DND-41 (cell line): Measurements from ENCODE around the gene ALDH3A1.

ENCODE experiments used
- ATAC-seq: fragments of 200-7000 bp; cut with Tn5 transposase; 3 replicates; pipeline ENCODE4 v1.9.1; 2021; ENCODE audit warnings: low read depth; ENCODE audit not compliant: insufficient read depth
- DNase-seq: peaks from one replicate; pipeline ENCODE4 v3.0.0-alpha.2; 2020
- H2AFZ ChIP-seq: 2 replicates; pipeline ENCODE4 v1.6.0; 2012; ENCODE audit warnings: low read depth, low read length
- H3K27ac ChIP-seq: 2 replicates; pipeline ENCODE4 v1.5.1; 2012; ENCODE audit warnings: low read length, inconsistent platforms
- H3K27me3 ChIP-seq: fragments of 200-600 bp; sonication (generic); 2 replicates; pipeline ENCODE4 v1.6.0; 2012; ENCODE audit warnings: low read length, mild to moderate bottlenecking, inconsistent platforms; ENCODE audit not compliant: insufficient read depth, poor library complexity
- H3K36me3 ChIP-seq: 2 replicates; pipeline ENCODE4 v1.5.1; 2012; ENCODE audit warnings: low read length, inconsistent platforms; ENCODE audit not compliant: insufficient read depth
- H3K4me1 ChIP-seq: 2 replicates; pipeline ENCODE4 v1.5.1; 2012; ENCODE audit warnings: mild to moderate bottlenecking, low read length; ENCODE audit not compliant: insufficient read depth
- H3K4me2 ChIP-seq: 2 replicates; pipeline ENCODE4 v1.6.0; 2012; ENCODE audit warnings: mild to moderate bottlenecking, moderate library complexity, low read length, inconsistent platforms; ENCODE audit not compliant: insufficient read depth
- H3K4me3 ChIP-seq, 2 experiments: fragments of 200-600 bp in 1 of 2; shearing (Covaris generic) in 1 of 2; 2 replicates each; pipeline ENCODE4 v1.5.1; 2012 to 2016; ENCODE audit warnings: inconsistent platforms in 2 of 2, low read length in 2 of 2, mild to moderate bottlenecking in 2 of 2, low read depth in 1 of 2, moderate library complexity in 1 of 2
- H3K79me2 ChIP-seq: 2 replicates; pipeline ENCODE4 v1.6.0; 2012; ENCODE audit warnings: low read length, inconsistent platforms; ENCODE audit not compliant: insufficient read depth
- H3K9ac ChIP-seq: 2 replicates; pipeline ENCODE4 v1.6.0; 2012; ENCODE audit warnings: low read depth, mild to moderate bottlenecking, inconsistent platforms, low read length, moderate library complexity
- H3K9me3 ChIP-seq: 2 replicates; pipeline ENCODE4 v1.5.1; 2012; ENCODE audit warnings: low read length, moderate library complexity, mild to moderate bottlenecking, inconsistent platforms; ENCODE audit not compliant: insufficient read depth, severe bottlenecking
- H4K20me1 ChIP-seq: 2 replicates; pipeline ENCODE4 v1.6.0; 2012; ENCODE audit warnings: low read length; ENCODE audit not compliant: insufficient read depth
- CTCF ChIP-seq: IDR thresholded peaks from 2 replicates; pipeline ENCODE4 v1.5.1; 2012; ENCODE audit warnings: borderline replicate concordance, low read length, moderate library complexity, mild to moderate bottlenecking; ENCODE audit not compliant: poor library complexity, severe bottlenecking; ENCODE audit errors: extremely low read depth
- EZH2 ChIP-seq: IDR thresholded peaks from 3 replicates; pipeline ENCODE4 v1.6.1; 2012; ENCODE audit warnings: borderline replicate concordance, low read depth, mild to moderate bottlenecking, moderate library complexity, low read length, inconsistent platforms; ENCODE audit not compliant: severe bottlenecking

The ALDH3A1 gene

GRCh38 chr17:19770985-19771735, 23.1 kb upstream of the ALDH3A1 start:
- no peaks in the 10 kb centered on the region; the same call in 1 of the 2 replicates for H4K20me1 ChIP-seq
- ATAC-seq, result no peak
- no peaks in the 10 kb centered on the region for H3K36me3 ChIP-seq
- no peak for DNase-seq
- no peak overlapping the region for H3K4me3 ChIP-seq
- H2AFZ ChIP-seq, result no peak overlapping the region
- no peaks in the 10 kb centered on the region for H3K4me1 ChIP-seq
- peaks cover 16% of the 10 kb centered on the region for H3K27me3 ChIP-seq
- no peak overlapping the region for H3K27ac ChIP-seq
- TF ChIP-seq CTCF (no peak), EZH2 (no peak)
- no peak overlapping the region for H3K4me2 ChIP-seq
- no peaks in the 10 kb centered on the region for H3K79me2 ChIP-seq
- H3K9ac ChIP-seq, result no peak overlapping the region
- no peaks in the 10 kb centered on the region for H3K9me3 ChIP-seq

DNA sequence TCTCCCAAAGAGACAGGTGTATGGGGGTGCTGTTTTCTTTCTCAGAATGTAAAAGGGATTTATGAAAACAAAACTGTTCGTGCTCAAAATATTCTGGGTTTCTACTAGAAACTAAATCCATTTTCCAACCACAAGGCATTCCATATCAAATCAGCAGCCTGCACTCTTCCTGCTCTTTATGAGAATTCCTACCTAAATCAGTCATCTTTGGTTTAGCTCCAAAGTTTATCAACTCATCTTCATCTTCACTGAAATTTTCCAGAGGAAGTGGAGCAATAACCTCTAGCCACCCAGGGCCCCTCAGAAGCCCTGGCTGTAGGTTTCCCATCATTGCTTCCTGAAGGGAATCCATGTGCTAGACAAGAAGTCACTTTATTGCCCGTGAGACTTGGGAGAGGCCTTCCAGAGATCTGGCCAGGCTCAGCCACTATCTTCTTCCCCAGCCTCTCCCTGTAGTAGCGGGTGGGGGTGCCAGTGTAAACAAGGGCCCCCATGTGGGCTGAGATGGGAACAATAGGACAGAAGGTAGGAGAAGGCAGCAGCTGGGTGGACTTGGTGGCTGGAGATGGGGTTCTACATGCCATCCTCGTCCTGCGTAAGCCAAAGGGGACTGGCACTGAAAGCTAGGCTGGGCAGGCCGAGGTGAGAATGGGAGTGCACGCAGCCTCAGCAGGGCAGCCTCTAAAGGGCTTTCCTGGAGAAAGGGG, 22.0 kb upstream of the ALDH3A1 start:
- Histone ChIP-seq H3K9ac (no peak overlapping the region), H3K27me3 (peaks cover 11% of the 10 kb centered on the region), H2AFZ (no peak overlapping the region), H3K4me3 (no peak overlapping the region), H3K79me2 (no peaks in the 10 kb centered on the region), H3K4me2 (no peak overlapping the region), H4K20me1 (no peaks in the 10 kb centered on the region; the same call in 1 of the 2 replicates), H3K36me3 (no peaks in the 10 kb centered on the region), H3K9me3 (no peaks in the 10 kb centered on the region), H3K27ac (no peak overlapping the region), H3K4me1 (no peaks in the 10 kb centered on the region)
- DNase-seq (no peak), ATAC-seq (no peak)
- no peak for TF ChIP-seq CTCF
- no peak for TF ChIP-seq EZH2

- Histone ChIP-seq H3K27ac (no peak overlapping the region), H3K4me1 (no peaks in the 10 kb centered on the region), H3K36me3 (no peaks in the 10 kb centered on the region), H3K9me3 (no peaks in the 10 kb centered on the region), H2AFZ (no peak overlapping the region), H3K9ac (no peak overlapping the region), H3K27me3 (peaks cover 11% of the 10 kb centered on the region), H3K79me2 (no peaks in the 10 kb centered on the region), H3K4me2 (no peak overlapping the region), H4K20me1 (no peaks in the 10 kb centered on the region; the same call in 1 of the 2 replicates), H3K4me3 (no peak overlapping the region)
- DNase-seq, result no peak
- TF ChIP-seq EZH2 (no peak), CTCF (no peak)
- no peak for ATAC-seq
Measured at GRCh38 chr17:19768046-19768782, 20.1 kb upstream of the ALDH3A1 start.
